ENCODE data around the gene ENDOU. TPM values are rescaled to one million over a fixed set of nuclear protein-coding genes. Genes with fewer than 3 reads are reported as not detected.

ENDOU gene
- polyA plus RNA-seq, 2 of the 4 experiments (the other 2 are of a cell fraction), result not detected

- H3K4me3 ChIP-seq, result no peak overlapping the region
- TF ChIP-seq POLR2AphosphoS2 (conservative IDR thresholded peaks at IDR 0.05; ENCODE audit: low read length), result no peak
- TF ChIP-seq BHLHE40 (IDR thresholded peaks at IDR 0.05; ENCODE audit: low read depth, low read length), result no peak
- TF ChIP-seq NR3C1 (IDR thresholded peaks at IDR 0.05), result no peak
- TF ChIP-seq FOSL2 (IDR thresholded peaks at IDR 0.05), result no peak
- TF ChIP-seq FOSL2 (CRISPR knock-in tag; IDR thresholded peaks at IDR 0.05), result no peak
- ATAC-seq (no peak), DNase-seq (ENCODE audit: low read depth in 1 of 2, low spot score in 1 of 2) (no peak), FAIRE-seq (no peak)
- H3K4me2 ChIP-seq, result no peak overlapping the region
- 54% methylated on average over 7 of the region's 7 CpGs for WGBS (ENCODE audit: missing lambda C conversion rate)
- no peak overlapping the region for H3K27ac ChIP-seq
- CTCF ChIA-PET, result interaction anchor here (0.9 to 43.9 kb wide), 7 partner anchors 8 to 115 kb away, joined by 3 to 1399 read pairs (median 4); partner anchors contain the start of gene SLC48A1
- POLR2A ChIA-PET, result no interaction called here
- peaks cover 6% of the 10 kb centered on the region for H3K4me1 ChIP-seq
- H3K9me3 ChIP-seq, result no peaks in the 10 kb centered on the region
These were observed 3.0 kb downstream of the ENDOU start for GRCh38 chr12:47722136-47722834.

GRCh38 chr12:47721431-47721973 is 3.8 kb downstream of the ENDOU start:
- no peak for DNase-seq (ENCODE audit: low read depth in 1 of 2, low spot score in 1 of 2)
- CTCF ChIA-PET, result interaction anchor here (0.9 to 43.9 kb wide), 5 partner anchors 7 to 116 kb away, joined by 3 to 1399 read pairs (median 202); partner anchors contain the start of gene SLC48A1

GRCh38 chr12:47718531-47718930 is 6.8 kb downstream of the ENDOU start:
- ChIA-PET POLR2A (no interaction called here), CTCF (interaction anchor here (0.6 to 17.4 kb wide), 9 partner anchors 11 to 1028 kb away, joined by 3 to 343 read pairs (median 37); partner anchors contain the start of genes ENDOU, RAPGEF3, RPAP3 and SLC48A1)
- H3K9me3 ChIP-seq, result no peaks in the 10 kb centered on the region
- H3K4me2 ChIP-seq, result no peak overlapping the region
- WGBS (ENCODE audit: missing lambda C conversion rate), result 87% methylated on average over 1 of the region's 1 CpG
- DNase-seq (ENCODE audit: low read depth in 1 of 2, low spot score in 1 of 2) (no peak), FAIRE-seq (no peak), ATAC-seq (no peak)
- no peak for TF ChIP-seq JUNB (IDR thresholded peaks at IDR 0.05)
- TF ChIP-seq RARB (CRISPR knock-in tag; IDR thresholded peaks at IDR 0.05), result no peak
- TF ChIP-seq TFCP2L1 (CRISPR knock-in tag; IDR thresholded peaks at IDR 0.05), result no peak
- no peak for TF ChIP-seq EP300 (IDR thresholded peaks at IDR 0.05)
- no peak for TF ChIP-seq HES2 (IDR thresholded peaks at IDR 0.05)
- TF ChIP-seq HOXA7 (CRISPR knock-in tag; IDR thresholded peaks at IDR 0.05), result no peak
- TF ChIP-seq BHLHE40 (IDR thresholded peaks at IDR 0.05; ENCODE audit: low read depth, low read length), result no peak
- TF ChIP-seq FOSL2 (IDR thresholded peaks at IDR 0.05), result no peak
- TF ChIP-seq FOSL2 (CRISPR knock-in tag; IDR thresholded peaks at IDR 0.05), result no peak
- TF ChIP-seq HOXB13 (CRISPR knock-in tag; IDR thresholded peaks at IDR 0.05; ENCODE audit: low read depth), result no peak
- TF ChIP-seq NR3C1 (IDR thresholded peaks at IDR 0.05), result no peak
- no peak for TF ChIP-seq HEYL (CRISPR knock-in tag; IDR thresholded peaks at IDR 0.05)
- no peak for TF ChIP-seq HDAC2 (IDR thresholded peaks at IDR 0.05)
- TF ChIP-seq ATOH8 (CRISPR knock-in tag; IDR thresholded peaks at IDR 0.05; ENCODE audit: low read depth), result no peak
- no peak for TF ChIP-seq SREBF2 (IDR thresholded peaks at IDR 0.05)
- no peak for TF ChIP-seq ZFP36 (IDR thresholded peaks at IDR 0.05; ENCODE audit: borderline replicate concordance, partially characterized antibody)
- no peak for TF ChIP-seq SMC3 (IDR thresholded peaks at IDR 0.05)
- TF ChIP-seq FOSB (CRISPR knock-in tag; IDR thresholded peaks at IDR 0.05), result no peak
- H3K4me3 ChIP-seq, result no peak overlapping the region
- H3K27ac ChIP-seq, result no peak overlapping the region
- H3K4me1 ChIP-seq, result peaks cover 9% of the 10 kb centered on the region

More at GRCh38 chr12:47721431-47721973, 3.8 kb downstream of the ENDOU start:
- no peak overlapping the region for H3K4me2 ChIP-seq
- WGBS (ENCODE audit: missing lambda C conversion rate), result 84% methylated on average over 9 of the region's 9 CpGs
- no peak overlapping the region for H3K4me3 ChIP-seq
- POLR2A ChIA-PET, result no interaction called here
- H3K27ac ChIP-seq, result no peak overlapping the region
- TF ChIP-seq CEBPB (IDR thresholded peaks at IDR 0.05) (no peak), BCL3 (IDR thresholded peaks at IDR 0.05) (no peak), CBX2 (IDR thresholded peaks at IDR 0.05; ENCODE audit: borderline replicate concordance, low read depth) (no peak), JUN (IDR thresholded peaks at IDR 0.05) (no peak), RFX5 (IDR thresholded peaks at IDR 0.05) (no peak), HES2 (IDR thresholded peaks at IDR 0.05) (no peak), KDM1A (IDR thresholded peaks at IDR 0.05; ENCODE audit: low read depth) (no peak), RAD21 (conservative IDR thresholded peaks at IDR 0.05 in 1 of 2, IDR thresholded peaks at IDR 0.05 in 1 of 2) (no peak), HOXB13 (CRISPR knock-in tag; IDR thresholded peaks at IDR 0.05; ENCODE audit: low read depth) (no peak), TFCP2L1 (CRISPR knock-in tag; IDR thresholded peaks at IDR 0.05) (no peak), CHD4 (IDR thresholded peaks at IDR 0.05; ENCODE audit: borderline replicate concordance) (no peak), EP300 (IDR thresholded peaks at IDR 0.05) (no peak), HOXA7 (CRISPR knock-in tag; IDR thresholded peaks at IDR 0.05) (no peak), ZFP36 (IDR thresholded peaks at IDR 0.05; ENCODE audit: borderline replicate concordance, partially characterized antibody) (no peak), NFE2L2 (conservative IDR thresholded peaks at IDR 0.05; ENCODE audit: low read length) (no peak)
- no peak for ATAC-seq
- no peak for FAIRE-seq
- no peaks in the 10 kb centered on the region for H3K9me3 ChIP-seq
- H3K4me1 ChIP-seq, result peaks cover 9% of the 10 kb centered on the region

Data from A549 (cell line).